HEK293 (cell line): ENCODE measurements around the gene UGT1A3.

ENCODE experiments used
- CTCF ChIA-PET: fragments of 350-600 bp; formaldehyde crosslinking; extraction: SDS; loops from one replicate; lab custom pipeline; 2021; ENCODE audit warnings: antibody characterized with exemption; lab: Yijun Ruan, JAX
- POLR2A ChIA-PET: fragments of 300-600 bp; formaldehyde crosslinking; extraction: SDS; loops from one replicate; lab custom pipeline; 2020; ENCODE audit warnings: antibody characterized with exemption, inconsistent platforms; lab: Yijun Ruan, JAX
- H3K27ac ChIP-seq: fragments of 200-500 bp; sonication (Bioruptor generic); 2 replicates; pipeline ENCODE4 v1.5.1; 2014; ENCODE audit warnings: low read depth, low read length, control low read depth, inconsistent platforms; ENCODE audit errors: extremely low read depth
- H3K36me3 ChIP-seq, 2 experiments: fragments of 200-500 bp in 1 of 2; sonication (Bioruptor generic) in 1 of 2; 1 replicate in 1 of 2; 2 replicates in 1 of 2; pipeline ENCODE4 v1.5.1; 2014 to 2017; ENCODE audit warnings: inconsistent platforms in 2 of 2, low read length in 2 of 2; ENCODE audit not compliant: control insufficient read depth in 2 of 2, insufficient read depth in 1 of 2
- H3K4me1 ChIP-seq: fragments of 200-500 bp; sonication (Bioruptor generic); 2 replicates; pipeline ENCODE4 v1.5.1; 2014; ENCODE audit warnings: mild to moderate bottlenecking, low read length, inconsistent platforms; ENCODE audit not compliant: control insufficient read depth, insufficient read depth
- H3K4me3 ChIP-seq: 2 replicates; pipeline ENCODE4 v1.5.1; 2011; ENCODE audit warnings: low read depth, mild to moderate bottlenecking, control low read depth, low read length, moderate library complexity
- H3K9me3 ChIP-seq: fragments of 200-500 bp; sonication (Bioruptor generic); 2 replicates; pipeline ENCODE4 v1.5.1; 2014; ENCODE audit warnings: low read depth, low read length, inconsistent platforms; ENCODE audit not compliant: control insufficient read depth, insufficient read depth
- GLI2 ChIP-seq: fragments of 450-650 bp; formaldehyde crosslinking; IDR thresholded peaks from 2 replicates; pipeline ENCODE4; 2017; ENCODE audit warnings: missing biosample characterization, missing genetic modification characterization, low read depth, borderline replicate concordance
- GLIS2 ChIP-seq: fragments of 450-650 bp; formaldehyde crosslinking; IDR thresholded peaks from 2 replicates; pipeline ENCODE4 v1.5.1; 2016; ENCODE audit warnings: missing biosample characterization, missing genetic modification characterization
- KLF16 ChIP-seq: fragments of 450-650 bp; formaldehyde crosslinking; IDR thresholded peaks from 2 replicates; pipeline ENCODE4 v1.5.1; 2017; ENCODE audit warnings: missing biosample characterization, missing genetic modification characterization
- PRDM1 ChIP-seq: fragments of 450-650 bp; formaldehyde crosslinking; IDR thresholded peaks from 2 replicates; pipeline ENCODE4; 2016; ENCODE audit warnings: missing biosample characterization, missing genetic modification characterization
- RBAK ChIP-seq: fragments of 450-650 bp; formaldehyde crosslinking; IDR thresholded peaks from 2 replicates; pipeline ENCODE4 v1.5.1; 2016; ENCODE audit warnings: missing biosample characterization, missing genetic modification characterization
- ZBTB11 ChIP-seq: fragments of 450-650 bp; formaldehyde crosslinking; conservative IDR thresholded peaks from 2 replicates; pipeline ENCODE4 v1.5.1; 2016; ENCODE audit warnings: low read depth, missing biosample characterization, missing genetic modification characterization
- ZNF184 ChIP-seq: fragments of 450-650 bp; IDR thresholded peaks from 2 replicates; pipeline ENCODE4 v1.5.1; 2018; ENCODE audit warnings: missing biosample characterization, mild to moderate bottlenecking, missing genetic modification characterization
- ZNF223 ChIP-seq: fragments of 450-650 bp; formaldehyde crosslinking; IDR thresholded peaks from 2 replicates; pipeline ENCODE4 v1.5.1; 2016; ENCODE audit warnings: missing biosample characterization, missing genetic modification characterization
- ZNF350 ChIP-seq: fragments of 450-650 bp; formaldehyde crosslinking; IDR thresholded peaks from 2 replicates; pipeline ENCODE4 v1.5.0; 2017; ENCODE audit warnings: missing biosample characterization, mild to moderate bottlenecking, missing genetic modification characterization
- ZNF423 ChIP-seq: fragments of 450-650 bp; formaldehyde crosslinking; IDR thresholded peaks from 2 replicates; pipeline ENCODE4 v1.5.1; 2016; ENCODE audit warnings: missing biosample characterization, missing genetic modification characterization
- ZNF571 ChIP-seq: fragments of 450-650 bp; formaldehyde crosslinking; IDR thresholded peaks from 2 replicates; pipeline ENCODE4 v1.5.0; 2017; ENCODE audit warnings: missing biosample characterization, missing genetic modification characterization
- ZNF610 ChIP-seq: fragments of 450-650 bp; formaldehyde crosslinking; IDR thresholded peaks from 2 replicates; pipeline ENCODE4 v1.5.1; 2016; ENCODE audit warnings: missing biosample characterization, missing genetic modification characterization, borderline replicate concordance
- ZNF670 ChIP-seq: fragments of 450-650 bp; formaldehyde crosslinking; IDR thresholded peaks from 2 replicates; pipeline ENCODE4 v1.5.1; 2016; ENCODE audit warnings: missing biosample characterization, missing genetic modification characterization, low read depth
- ZNF768 ChIP-seq: fragments of 450-650 bp; formaldehyde crosslinking; IDR thresholded peaks from 2 replicates; pipeline ENCODE4 v1.5.1; 2018; ENCODE audit warnings: missing biosample characterization, mild to moderate bottlenecking, missing genetic modification characterization
- ZSCAN16 ChIP-seq: fragments of 450-650 bp; formaldehyde crosslinking; IDR thresholded peaks from 2 replicates; pipeline ENCODE4 v1.5.1; 2016; ENCODE audit warnings: missing biosample characterization, missing genetic modification characterization
- ZSCAN23 ChIP-seq: fragments of 450-650 bp; formaldehyde crosslinking; IDR thresholded peaks from 2 replicates; pipeline ENCODE4 v1.5.1; 2016; ENCODE audit warnings: missing biosample characterization, missing genetic modification characterization
- TF ChIP-seq, protein P1 (sequence below): fragments of 450-650 bp; formaldehyde crosslinking; IDR thresholded peaks from 2 replicates; pipeline ENCODE4 v1.5.1; 2016; ENCODE audit warnings: missing biosample characterization, missing genetic modification characterization
- TF ChIP-seq, protein P2 (sequence below): fragments of 450-650 bp; formaldehyde crosslinking; IDR thresholded peaks from 2 replicates; pipeline ENCODE4 v1.5.1; 2017; ENCODE audit warnings: missing biosample characterization, missing genetic modification characterization

UGT1A3 gene

DNA sequence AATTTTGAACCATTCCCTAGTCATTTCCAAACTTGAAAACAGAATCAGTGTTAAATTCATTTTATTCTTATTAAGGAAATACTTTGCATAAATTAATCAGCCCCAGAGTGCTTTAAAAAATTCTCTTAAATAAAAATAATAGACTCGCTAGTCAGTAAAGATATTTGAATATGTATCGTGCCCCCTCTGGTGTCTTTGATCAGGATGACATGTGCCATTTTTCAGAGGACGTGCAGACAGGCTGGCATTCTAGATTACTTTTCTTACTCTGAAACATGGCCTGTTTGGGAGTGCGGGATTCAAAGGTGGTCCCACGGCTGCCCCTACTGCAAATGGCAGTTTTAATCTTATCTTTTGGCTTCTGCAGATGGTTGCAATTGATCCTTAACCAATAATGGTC, 43.7 kb downstream of the UGT1A3 start (continued):
- TF ChIP-seq GLI2 (tag by site-specific recombination) = no peak
- no peak for TF ChIP-seq ZSCAN16

DNA sequence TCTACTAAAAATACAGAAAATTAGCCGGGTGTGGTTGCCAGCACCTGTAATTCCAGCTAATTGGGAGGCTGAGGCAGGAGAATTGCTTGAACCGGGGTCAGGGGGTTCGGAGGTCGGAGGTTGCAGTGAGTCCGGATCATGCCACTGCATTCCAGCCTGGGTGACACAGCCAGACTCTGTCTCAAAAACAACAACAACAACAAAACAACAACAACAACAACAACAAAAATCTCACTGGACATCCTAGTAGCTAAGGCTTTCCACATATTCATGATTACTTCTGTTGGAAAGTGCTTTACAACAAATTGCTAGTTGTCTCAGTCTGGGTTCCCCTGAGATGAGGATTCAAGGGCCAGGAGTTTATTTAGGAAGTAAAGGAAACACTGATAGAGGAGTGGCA, 45.0 kb downstream of the UGT1A3 start:
- H3K4me3 ChIP-seq = no peak overlapping the region
- ChIA-PET CTCF (no interaction called here), POLR2A (no interaction called here)
- no peaks in the 10 kb centered on the region for H3K4me1 ChIP-seq
- no peak for TF ChIP-seq ZNF423 (tag by site-specific recombination)
- TF ChIP-seq ZSCAN23 (tag by site-specific recombination) = no peak
- no peak for TF ChIP-seq ZNF223 (tag by site-specific recombination)
- TF ChIP-seq KLF16 (tag by site-specific recombination) = no peak
- TF ChIP-seq, protein P1, sequence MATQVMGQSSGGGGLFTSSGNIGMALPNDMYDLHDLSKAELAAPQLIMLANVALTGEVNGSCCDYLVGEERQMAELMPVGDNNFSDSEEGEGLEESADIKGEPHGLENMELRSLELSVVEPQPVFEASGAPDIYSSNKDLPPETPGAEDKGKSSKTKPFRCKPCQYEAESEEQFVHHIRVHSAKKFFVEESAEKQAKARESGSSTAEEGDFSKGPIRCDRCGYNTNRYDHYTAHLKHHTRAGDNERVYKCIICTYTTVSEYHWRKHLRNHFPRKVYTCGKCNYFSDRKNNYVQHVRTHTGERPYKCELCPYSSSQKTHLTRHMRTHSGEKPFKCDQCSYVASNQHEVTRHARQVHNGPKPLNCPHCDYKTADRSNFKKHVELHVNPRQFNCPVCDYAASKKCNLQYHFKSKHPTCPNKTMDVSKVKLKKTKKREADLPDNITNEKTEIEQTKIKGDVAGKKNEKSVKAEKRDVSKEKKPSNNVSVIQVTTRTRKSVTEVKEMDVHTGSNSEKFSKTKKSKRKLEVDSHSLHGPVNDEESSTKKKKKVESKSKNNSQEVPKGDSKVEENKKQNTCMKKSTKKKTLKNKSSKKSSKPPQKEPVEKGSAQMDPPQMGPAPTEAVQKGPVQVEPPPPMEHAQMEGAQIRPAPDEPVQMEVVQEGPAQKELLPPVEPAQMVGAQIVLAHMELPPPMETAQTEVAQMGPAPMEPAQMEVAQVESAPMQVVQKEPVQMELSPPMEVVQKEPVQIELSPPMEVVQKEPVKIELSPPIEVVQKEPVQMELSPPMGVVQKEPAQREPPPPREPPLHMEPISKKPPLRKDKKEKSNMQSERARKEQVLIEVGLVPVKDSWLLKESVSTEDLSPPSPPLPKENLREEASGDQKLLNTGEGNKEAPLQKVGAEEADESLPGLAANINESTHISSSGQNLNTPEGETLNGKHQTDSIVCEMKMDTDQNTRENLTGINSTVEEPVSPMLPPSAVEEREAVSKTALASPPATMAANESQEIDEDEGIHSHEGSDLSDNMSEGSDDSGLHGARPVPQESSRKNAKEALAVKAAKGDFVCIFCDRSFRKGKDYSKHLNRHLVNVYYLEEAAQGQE (tag by site-specific recombination) = no peak
- TF ChIP-seq ZNF610 (tag by site-specific recombination) = no peak
- TF ChIP-seq ZNF670 (tag by site-specific recombination) = no peak
- no peak for TF ChIP-seq ZNF768 (tag by site-specific recombination)
- no peak for TF ChIP-seq PRDM1 (tag by site-specific recombination)
- no peak for TF ChIP-seq ZBTB11
- no peak for TF ChIP-seq RBAK (tag by site-specific recombination)
- no peak for TF ChIP-seq ZNF571 (tag by site-specific recombination)
- TF ChIP-seq GLIS2 = no peak
- TF ChIP-seq, protein P2, sequence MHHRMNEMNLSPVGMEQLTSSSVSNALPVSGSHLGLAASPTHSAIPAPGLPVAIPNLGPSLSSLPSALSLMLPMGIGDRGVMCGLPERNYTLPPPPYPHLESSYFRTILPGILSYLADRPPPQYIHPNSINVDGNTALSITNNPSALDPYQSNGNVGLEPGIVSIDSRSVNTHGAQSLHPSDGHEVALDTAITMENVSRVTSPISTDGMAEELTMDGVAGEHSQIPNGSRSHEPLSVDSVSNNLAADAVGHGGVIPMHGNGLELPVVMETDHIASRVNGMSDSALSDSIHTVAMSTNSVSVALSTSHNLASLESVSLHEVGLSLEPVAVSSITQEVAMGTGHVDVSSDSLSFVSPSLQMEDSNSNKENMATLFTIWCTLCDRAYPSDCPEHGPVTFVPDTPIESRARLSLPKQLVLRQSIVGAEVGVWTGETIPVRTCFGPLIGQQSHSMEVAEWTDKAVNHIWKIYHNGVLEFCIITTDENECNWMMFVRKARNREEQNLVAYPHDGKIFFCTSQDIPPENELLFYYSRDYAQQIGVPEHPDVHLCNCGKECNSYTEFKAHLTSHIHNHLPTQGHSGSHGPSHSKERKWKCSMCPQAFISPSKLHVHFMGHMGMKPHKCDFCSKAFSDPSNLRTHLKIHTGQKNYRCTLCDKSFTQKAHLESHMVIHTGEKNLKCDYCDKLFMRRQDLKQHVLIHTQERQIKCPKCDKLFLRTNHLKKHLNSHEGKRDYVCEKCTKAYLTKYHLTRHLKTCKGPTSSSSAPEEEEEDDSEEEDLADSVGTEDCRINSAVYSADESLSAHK = no peak
- no peak for TF ChIP-seq ZNF184 (tag by site-specific recombination)
- no peak for TF ChIP-seq ZNF350 (tag by site-specific recombination)
- no peaks in the 10 kb centered on the region for H3K36me3 ChIP-seq
- no peak overlapping the region for H3K27ac ChIP-seq
- H3K9me3 ChIP-seq = no peaks in the 10 kb centered on the region
